PFSK-1 (cell line): ENCODE measurements around the gene DDI2.

Experiments used
- FOXP2 ChIP-seq: optimal IDR thresholded peaks from 2 replicates; pipeline ENCODE3; 2011; ENCODE audit warnings: borderline replicate concordance, control low read depth, inconsistent platforms; ENCODE audit not compliant: insufficient read depth; ENCODE audit errors: extremely low read length, extremely low read depth
- POLR2AphosphoS5 ChIP-seq: IDR thresholded peaks from 2 replicates; pipeline ENCODE4 v1.6.1; 2012; ENCODE audit warnings: low read depth, mild to moderate bottlenecking, control low read depth, low read length, moderate library complexity
- SIN3A ChIP-seq: IDR thresholded peaks from 2 replicates; pipeline ENCODE4 v1.6.1; 2012; ENCODE audit warnings: mild to moderate bottlenecking, low read length, moderate library complexity, borderline replicate concordance; ENCODE audit not compliant: insufficient read depth
- TAF1 ChIP-seq: IDR thresholded peaks from 2 replicates; pipeline ENCODE4 v1.6.1; 2012; ENCODE audit warnings: low read length, control low read depth, borderline replicate concordance; ENCODE audit not compliant: insufficient read depth
- TF ChIP-seq, protein P1 (sequence below), 2 experiments: IDR thresholded peaks; 2 replicates each; pipeline versions ENCODE4 v1.6.1 to v1.8.0; 2011 to 2012; ENCODE audit warnings: low read depth in 2 of 2, low read length in 2 of 2, control low read depth in 1 of 2, inconsistent platforms in 1 of 2, mild to moderate bottlenecking in 1 of 2, moderate library complexity in 1 of 2; ENCODE audit not compliant: insufficient read depth in 1 of 2

Gene DDI2

GRCh38 chr1:15690317-15690716 is 73.1 kb downstream of the DDI2 start:
- TF ChIP-seq SIN3A (no peak), POLR2AphosphoS5 (no peak), FOXP2 (no peak)
- TF ChIP-seq, protein P1, sequence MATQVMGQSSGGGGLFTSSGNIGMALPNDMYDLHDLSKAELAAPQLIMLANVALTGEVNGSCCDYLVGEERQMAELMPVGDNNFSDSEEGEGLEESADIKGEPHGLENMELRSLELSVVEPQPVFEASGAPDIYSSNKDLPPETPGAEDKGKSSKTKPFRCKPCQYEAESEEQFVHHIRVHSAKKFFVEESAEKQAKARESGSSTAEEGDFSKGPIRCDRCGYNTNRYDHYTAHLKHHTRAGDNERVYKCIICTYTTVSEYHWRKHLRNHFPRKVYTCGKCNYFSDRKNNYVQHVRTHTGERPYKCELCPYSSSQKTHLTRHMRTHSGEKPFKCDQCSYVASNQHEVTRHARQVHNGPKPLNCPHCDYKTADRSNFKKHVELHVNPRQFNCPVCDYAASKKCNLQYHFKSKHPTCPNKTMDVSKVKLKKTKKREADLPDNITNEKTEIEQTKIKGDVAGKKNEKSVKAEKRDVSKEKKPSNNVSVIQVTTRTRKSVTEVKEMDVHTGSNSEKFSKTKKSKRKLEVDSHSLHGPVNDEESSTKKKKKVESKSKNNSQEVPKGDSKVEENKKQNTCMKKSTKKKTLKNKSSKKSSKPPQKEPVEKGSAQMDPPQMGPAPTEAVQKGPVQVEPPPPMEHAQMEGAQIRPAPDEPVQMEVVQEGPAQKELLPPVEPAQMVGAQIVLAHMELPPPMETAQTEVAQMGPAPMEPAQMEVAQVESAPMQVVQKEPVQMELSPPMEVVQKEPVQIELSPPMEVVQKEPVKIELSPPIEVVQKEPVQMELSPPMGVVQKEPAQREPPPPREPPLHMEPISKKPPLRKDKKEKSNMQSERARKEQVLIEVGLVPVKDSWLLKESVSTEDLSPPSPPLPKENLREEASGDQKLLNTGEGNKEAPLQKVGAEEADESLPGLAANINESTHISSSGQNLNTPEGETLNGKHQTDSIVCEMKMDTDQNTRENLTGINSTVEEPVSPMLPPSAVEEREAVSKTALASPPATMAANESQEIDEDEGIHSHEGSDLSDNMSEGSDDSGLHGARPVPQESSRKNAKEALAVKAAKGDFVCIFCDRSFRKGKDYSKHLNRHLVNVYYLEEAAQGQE (IDR thresholded peaks at IDR 0.05; ENCODE audit: insufficient read depth in 1 of 2, low read depth in 2 of 2, low read length in 2 of 2) = no peak

- TF ChIP-seq, protein P1 (IDR thresholded peaks at IDR 0.05; ENCODE audit: insufficient read depth in 1 of 2, low read depth in 2 of 2, low read length in 2 of 2) = no peak
- no peak for TF ChIP-seq POLR2AphosphoS5
- no peak for TF ChIP-seq SIN3A
- no peak for TF ChIP-seq FOXP2
- TF ChIP-seq TAF1 = no peak
Observed at GRCh38 chr1:15691434-15692032, 74.3 kb downstream of the DDI2 start.

- TF ChIP-seq, protein P1 (IDR thresholded peaks at IDR 0.05; ENCODE audit: insufficient read depth in 1 of 2, low read depth in 2 of 2, low read length in 2 of 2) = no peak
- TF ChIP-seq TAF1 (no peak), FOXP2 (no peak), POLR2AphosphoS5 (no peak), SIN3A (no peak)
Observed at GRCh38 chr1:15692121-15692682, 74.9 kb downstream of the DDI2 start.

GRCh38 chr1:15693371-15693770 is 76.1 kb downstream of the DDI2 start:
- TF ChIP-seq SIN3A (no peak), FOXP2 (no peak), TAF1 (no peak), POLR2AphosphoS5 (no peak)
- TF ChIP-seq, protein P1 (IDR thresholded peaks at IDR 0.05; ENCODE audit: insufficient read depth in 1 of 2, low read depth in 2 of 2, low read length in 2 of 2) = no peak

DNA sequence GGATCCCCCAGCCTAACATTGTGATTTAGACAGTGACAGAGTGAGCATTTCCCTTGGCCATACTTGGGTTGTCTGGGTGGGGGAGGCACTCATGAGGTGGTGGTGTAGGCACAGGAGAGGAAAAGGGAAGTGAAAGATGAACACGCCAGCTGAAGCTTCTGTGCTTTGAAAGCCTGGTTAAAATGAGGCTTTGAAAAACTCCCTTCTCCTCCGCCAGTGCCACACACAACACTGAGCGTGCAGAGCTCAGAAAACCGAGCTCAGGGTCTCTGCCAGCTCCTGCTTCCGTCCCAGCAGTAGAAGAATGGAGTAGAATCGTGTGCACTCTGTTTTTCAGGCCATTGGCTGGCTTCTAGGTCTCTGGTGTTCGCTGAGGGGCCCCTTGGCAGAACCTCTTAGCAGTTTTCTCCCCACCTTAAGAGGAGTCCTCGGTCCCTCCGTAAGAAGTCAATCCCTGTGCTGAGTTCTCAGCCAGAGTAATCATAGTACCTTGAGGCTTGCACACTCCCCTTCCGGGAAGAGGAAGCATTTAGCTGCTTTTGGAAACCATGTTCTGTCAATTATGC is 79.8 kb downstream of the DDI2 start:
- TF ChIP-seq POLR2AphosphoS5 (no peak), FOXP2 (no peak)
